ENCODE data around the gene IFITM2.
A peak's percentile ranks its signal among the peaks of the same experiment; 100 is the strongest.
"Not testable (repeated sequence)": the region's sequence is repeated elsewhere in the genome, so short reads cannot be mapped to it uniquely, and the experiment has no call there.

IFITM2 gene

DNA sequence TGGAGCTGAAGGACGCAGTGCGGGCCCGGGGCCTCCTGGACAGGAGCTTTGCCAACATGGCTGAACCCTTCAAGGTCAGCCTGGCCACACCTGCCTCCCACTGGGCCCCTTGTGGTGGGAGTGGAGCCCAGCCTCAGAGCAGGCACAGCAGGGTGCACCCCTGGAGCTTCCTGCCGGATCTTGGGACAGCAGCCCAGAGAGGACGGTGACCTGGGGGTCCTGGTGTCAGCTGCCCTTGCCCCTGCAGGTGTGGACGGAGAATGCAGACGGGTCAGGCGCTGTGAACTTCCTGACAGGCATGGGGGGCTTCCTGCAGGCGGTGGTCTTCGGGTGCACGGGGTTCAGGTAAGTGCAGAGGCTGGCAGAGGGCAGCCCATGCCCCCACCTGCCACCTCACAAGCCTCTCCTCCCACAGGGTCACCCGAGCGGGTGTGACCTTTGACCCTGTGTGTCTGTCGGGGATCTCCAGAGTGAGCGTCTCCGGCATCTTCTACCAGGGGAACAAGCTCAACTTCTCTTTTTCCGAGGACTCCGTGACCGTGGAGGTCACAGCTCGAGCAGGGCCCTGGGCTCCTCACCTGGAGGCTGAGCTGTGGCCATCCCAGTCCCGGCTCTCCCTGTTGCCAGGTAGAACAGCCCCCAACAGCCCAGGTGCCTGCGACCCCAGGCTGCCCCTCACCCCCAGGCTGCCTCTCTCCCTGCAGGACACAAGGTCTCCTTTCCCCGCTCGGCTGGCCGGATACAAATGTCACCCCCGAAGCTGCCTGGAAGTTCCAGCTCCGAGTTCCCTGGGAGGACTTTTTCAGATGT is 13.6 kb upstream of the IFITM2 start:
- DNase-seq = no peak

DNA sequence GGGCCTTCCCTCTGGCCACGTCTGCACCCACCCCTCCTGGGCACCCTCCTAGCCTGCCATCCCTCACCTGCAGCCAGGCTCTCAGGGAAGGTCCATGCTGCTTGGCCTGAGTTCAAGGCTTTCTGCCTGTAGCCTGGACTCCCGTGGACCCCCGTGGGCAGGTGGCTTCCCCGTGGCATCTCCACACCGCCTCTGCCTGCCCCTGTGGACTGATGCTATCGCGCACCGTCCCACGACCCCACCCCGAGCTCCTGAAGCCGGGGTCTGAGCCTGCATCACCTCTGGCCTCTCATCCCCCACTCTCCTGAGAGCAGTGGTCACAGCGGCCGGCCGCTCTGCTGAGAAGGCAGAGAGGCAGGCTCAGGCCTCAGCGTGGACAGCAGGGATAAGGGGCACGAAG is 12.8 kb upstream of the IFITM2 start:
- DNase-seq = no peak

DNA sequence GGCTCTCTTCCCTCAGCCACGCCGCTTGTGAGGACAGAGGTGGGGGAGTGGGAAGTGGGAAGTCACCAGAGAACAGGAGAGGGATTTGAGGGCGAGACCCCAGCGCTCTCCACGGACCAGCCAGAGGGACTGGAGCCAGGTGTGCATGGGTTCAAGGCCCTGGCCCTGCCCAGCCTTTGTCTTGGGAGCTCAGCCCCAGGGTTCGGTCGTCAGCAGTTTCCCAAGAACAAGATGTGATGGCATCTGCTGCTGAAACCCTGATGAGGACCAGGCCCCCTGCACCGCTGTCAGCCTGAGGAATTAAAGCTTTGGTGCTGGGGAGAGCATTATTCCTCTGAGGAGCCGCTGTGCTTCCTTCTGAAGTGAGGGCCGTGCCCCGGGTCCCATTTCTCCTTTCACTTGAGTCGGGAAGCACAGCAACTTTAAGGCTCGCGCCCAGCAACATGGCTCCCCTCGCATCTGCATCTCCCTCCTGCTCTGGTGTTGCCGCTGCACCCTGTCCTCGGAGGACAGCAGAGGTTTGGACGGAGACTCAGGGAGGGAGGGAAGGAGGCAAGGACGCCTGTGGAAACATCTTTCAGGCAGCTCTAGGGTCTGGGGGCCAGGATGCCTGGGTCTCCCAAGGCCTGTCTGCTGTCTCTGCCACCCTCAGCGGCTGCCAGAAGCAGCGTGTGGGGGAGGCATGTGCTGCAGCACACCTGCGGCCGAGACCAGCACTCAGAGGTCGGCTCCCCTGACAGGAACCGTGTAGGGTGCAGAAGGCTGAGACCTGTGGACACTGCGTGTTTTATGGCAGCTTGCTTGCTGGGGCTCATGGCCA is 12.1 kb upstream of the IFITM2 start:
- no peak for DNase-seq

DNA sequence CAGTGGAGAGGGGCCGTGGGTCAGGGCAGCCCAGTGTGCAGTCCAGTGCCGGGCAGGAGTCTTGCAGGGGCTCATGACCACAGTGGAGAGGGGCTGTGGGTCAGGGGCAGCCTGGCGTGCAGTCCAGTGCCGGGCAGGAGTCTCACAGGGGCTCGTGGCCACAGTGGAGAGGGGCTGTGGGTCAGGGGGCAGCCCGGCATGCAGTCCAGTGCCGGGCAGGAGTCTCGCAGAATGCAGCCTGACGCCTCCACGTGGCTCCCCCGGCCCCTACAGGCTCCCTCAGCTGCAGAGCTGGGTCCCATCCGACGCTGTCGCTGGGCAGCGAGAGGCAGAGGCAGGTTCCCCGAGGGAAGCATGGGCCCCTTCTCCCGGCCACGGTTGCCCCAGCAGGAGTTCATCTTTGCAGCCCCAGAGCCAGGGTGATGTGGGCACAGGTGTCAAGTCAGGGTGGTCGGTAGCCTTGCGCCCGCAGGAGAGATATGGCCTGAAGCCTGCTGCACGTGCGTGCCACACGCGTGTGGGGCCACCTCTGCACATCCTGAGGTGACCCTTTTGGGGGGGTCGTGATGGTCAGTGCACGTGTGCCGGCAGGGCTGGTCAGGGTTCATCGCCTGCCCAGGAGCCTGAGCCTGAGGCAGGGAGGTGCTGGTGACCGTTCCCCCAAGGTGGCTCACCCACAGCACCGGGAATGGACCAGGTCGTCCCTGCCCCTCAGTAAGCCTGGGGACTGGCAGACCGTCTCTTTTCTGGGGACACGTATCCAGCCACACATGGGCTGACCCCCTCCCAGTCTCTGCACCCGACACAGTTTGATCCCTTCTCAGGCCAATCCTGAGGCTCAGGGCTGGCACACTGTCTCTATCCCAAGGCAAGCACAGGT is 11.2 kb upstream of the IFITM2 start:
- DNase-seq = no peak

DNA sequence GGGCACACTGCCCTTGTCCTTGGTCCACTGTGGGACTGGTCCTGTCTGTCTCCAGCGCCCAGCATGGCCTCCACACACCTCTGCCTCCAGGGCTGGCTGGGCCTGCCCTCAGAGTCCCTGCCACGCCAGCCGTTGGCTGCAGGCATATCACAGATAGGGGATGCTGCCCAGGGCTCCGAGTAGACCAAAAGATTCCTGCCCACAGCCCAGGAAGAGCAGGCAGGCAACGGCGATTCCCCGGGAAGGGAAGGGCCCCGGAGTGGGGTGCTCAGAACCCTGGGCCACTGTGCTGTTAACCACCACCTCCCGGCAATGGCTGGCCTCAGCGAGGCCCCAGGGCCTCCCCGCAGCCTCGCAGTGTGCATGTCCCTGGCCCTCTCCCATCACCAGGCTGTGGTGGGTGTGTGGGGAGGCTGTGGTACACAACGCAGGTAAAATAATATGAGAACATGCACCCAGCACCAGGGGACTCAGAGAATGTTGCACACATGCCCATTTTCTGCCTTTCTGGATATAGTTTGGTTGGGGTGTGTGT is 10.5 kb upstream of the IFITM2 start:
- no peak for DNase-seq

DNA sequence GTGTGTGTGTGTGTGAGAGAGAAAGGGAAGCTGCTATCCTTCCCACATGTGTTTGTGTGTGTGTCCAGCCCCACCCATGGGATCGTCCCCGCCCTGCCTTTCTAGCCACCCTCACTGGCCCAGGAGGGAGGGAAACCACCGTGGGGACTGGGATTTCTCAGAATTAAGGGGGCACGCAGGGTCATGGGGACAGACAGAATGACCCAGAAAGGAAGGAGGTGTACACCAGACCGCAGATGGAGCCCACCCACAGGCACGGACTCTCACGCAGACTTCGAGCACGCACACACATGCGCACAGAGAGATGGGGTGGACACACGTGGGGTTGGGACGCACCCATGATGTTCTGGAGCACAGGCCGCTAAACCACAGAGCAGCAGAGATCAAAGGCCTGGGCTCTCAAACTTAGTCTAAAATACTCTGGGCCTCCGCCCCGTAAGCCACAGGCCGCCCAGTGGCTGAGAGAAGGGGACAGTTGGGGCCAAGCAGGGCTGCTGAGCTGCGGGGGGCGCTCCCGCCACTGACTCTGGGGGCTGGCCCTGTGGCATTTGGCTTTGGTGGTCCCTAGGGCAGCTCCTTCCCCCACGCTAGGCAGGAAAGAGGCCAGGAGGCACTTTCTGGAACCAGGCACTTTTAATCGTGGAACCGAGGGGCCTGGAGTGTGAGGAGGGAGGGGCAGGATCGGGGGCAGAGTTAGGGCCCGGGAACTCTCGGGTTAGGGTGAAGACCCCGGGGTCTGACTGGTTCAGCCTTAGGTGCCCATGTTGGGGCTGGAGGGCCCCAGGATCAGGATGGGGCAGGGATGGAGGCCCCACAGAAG is 9.8 kb upstream of the IFITM2 start:
- DNase-seq = no peak

DNA sequence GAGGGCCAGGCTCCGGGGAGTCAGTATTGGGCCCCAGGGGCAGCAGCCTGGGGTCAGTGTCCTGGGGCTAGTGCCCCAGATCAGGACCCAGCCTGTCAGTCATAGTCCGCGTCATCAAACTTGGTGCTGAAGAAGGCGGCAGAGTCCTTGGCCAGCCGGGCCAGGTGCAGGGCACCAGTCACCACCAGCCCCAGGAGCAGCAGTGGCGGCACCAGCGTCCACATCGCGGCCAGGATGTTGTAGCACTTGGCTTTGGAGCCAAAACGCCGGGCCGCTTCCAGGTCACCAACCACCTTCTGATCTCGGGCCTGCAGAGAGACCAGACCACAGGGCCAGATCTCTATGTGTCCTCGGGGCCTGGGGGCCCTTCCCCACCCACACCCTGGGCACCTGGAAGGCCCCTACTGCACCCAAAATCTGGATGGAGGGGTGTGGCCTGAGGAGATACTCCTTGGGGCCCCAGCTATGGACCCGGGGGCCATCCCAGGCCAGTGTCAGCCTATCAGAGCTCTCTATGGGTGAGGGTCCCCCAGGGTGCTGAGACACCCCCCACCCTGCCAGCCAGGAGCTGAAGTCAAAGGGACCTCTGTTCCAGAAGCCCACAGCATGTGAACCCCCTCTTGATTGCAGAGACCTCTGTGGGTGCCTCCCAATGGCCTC is 9.1 kb upstream of the IFITM2 start:
- no peak for DNase-seq

DNA sequence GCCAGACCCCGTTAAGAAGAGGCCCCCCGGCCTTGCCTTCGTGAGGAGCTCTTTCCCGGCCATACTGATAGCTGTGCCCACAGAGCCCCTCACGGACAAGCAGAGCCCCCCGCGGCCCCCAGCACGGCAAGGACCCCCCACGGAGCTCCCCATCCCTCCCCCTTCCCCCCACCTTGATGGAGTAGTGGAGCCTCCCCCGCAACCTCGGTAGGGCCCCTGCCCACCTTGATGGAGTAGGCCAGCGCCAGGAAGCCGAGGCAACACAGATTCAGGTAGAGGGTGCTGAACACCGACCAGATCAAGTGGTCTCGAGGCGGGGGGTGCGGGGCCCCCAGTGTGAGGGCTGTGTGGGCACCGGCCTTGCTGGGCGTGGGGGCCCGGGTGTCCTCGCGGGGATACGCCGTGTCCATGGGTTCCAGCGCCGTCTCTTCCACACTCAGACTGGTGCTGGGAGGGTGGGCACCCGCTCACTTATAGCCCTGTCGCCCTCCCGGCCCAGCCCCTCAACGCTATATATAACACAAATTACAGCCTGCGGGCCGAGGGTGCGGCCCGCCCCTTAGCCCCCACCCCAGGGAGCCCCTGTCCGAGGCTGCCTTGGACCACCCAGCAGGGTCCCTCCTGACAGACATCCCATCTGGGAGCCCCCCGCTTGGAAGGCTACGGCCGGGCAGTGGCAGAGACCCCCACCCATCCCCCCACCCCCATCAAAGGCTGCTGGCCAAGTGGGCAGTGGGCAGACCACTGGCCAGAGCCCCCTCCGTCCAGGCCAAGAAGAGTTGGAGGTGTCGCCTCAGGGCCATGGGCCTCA is 8.3 kb upstream of the IFITM2 start, which contains the start of gene IFITM5:
Gene IFITM5, minus strand, starts transcription at position 446 of the 811 bp plus-strand sequence. Its CDS starts 36 bp downstream, at position 410.
- no peak for DNase-seq

DNA sequence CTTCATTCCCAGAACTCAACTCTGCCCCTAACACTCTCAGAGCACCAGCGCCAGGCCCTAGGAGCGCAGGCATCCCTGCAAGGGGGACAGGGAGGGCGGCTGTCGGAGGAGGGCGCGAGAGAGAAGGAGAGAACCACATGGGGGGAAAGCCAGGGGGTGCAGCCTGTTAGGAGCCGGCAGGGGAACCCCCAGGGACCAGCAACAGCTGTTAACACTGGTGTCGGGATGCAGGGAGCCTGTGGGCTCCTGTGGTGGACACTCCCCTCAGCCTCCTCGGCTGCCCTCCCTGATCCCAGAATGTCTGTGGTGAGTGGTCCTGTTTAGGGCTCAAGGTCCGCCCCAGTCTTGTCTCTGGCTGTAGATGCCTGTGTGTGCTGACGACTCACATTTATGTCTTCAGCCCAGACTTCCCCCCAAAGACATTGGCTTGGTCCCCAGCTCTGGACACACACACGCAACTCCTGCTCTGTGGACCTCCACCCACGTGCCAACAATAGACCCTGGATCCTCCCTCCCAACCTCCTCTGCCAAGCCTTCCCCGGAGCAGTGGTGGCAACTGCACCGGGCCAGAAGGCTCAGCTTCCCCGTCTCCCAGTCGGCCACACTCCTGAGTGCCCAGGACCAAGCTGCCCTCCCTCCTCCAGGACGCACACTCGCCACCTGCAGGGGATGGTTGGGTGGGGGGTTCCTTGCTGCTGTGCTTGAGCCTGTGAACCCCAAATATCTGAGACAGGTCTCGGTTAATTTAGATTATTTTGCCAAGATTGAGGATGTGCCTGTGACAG is 7.5 kb upstream of the IFITM2 start:
- no peak for DNase-seq

DNA sequence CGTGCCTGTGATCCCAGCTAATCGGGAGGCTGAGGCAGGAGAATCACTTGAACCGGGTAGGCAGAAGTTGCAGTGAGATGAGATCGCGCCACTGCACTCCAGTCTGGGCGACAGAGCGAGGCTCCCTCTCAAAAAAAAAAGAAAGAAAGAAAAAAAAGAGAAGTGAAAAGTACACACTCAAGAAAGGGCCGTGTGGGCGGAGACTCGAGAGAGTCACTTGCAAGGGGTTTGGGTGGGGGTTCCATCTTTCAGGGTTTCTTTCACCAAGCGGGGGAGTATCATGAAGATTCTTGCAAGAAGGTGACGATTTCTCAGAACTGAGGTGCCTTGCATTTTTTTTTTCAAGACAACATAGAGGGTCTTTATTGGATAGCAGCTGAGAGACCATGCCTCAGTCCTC is 4.3 kb upstream of the IFITM2 start:
- DNase-seq = no peak

DNA sequence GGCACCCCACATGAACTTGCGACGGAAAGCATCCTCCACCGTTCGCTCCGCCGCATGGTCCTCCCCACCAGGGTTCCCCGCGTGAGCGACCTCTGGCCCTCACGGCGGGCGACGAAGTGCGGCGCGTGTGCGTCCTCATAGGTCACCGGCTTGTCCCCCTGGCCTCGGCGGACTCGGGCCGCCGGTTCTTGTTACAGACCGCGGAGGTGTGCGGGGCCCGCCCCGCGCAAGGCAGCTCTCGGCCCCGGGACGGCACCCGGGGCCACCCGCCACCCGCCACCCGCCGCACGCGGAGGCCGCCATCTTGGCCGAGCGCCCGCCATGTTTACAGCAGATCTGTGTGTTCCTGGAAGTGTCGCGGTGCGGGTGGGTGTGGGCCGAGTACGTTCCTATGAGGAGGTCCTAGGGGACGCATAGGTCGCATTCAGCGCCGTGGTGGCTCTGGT is 3.5 kb upstream of the IFITM2 start:
- DNase-seq = no peak

DNA sequence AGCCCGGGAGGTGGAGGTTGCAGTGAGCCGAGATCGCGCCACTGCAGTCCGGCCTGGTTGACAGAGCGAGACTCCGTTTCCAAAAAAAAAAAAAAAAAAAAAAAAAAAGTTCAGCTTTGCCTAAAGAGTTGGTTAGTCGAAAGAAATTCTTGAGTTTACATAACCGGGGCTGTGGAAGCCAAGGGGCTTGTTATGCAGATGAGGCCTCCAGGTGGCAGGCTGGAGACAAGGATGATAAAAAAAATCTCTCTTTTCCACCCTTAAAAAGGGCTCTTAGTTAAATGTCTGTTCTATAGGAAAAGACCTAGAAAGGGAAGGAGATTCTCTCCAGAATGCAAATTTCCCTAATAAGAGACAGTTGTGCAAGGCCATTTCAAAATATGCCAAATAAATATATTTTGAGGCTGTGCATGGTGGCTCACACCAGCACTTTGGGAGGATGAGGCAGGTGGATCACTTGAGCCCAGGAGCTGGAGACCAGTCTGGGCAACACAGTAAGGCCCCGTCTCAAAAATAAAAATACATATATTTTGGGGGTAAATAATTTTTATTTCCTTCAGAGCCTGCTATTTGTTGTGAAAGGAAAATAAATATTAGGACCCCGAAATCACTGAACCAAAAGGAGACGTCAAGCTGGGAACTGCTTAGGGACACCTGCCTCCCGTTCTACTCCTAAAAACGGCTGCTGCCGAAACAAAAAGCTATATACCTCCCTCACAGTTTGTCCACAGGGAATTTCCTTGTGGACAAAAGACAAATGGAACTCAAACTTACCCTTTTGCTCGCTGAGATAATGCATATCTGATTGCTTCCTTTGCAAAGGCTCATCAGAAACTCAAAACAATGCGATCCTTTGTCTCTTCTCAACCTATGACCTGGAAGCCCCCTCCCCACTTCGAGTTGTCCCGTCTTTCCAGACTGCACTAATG is 2.4 kb upstream of the IFITM2 start:
- peak; percentile 30 for DNase-seq

DNA sequence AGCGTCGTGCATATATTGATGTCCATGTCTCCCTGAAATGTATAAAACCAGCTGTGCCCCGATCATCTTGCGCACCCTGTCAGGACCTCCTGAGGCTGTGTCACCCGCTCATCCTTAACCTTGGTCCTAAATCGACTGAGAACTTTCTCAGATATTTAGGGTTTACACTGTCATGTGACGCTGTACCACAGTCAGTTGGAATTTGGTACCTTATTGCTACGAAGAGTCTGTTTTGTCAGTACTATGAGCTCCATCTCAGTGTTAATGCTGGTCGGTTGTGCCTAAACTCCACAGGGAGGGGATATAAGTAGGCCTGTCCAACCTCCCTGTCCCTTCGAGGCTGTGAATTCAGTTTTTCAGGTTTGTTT is 1.8 kb upstream of the IFITM2 start:
- DNase-seq = no peak

DNA sequence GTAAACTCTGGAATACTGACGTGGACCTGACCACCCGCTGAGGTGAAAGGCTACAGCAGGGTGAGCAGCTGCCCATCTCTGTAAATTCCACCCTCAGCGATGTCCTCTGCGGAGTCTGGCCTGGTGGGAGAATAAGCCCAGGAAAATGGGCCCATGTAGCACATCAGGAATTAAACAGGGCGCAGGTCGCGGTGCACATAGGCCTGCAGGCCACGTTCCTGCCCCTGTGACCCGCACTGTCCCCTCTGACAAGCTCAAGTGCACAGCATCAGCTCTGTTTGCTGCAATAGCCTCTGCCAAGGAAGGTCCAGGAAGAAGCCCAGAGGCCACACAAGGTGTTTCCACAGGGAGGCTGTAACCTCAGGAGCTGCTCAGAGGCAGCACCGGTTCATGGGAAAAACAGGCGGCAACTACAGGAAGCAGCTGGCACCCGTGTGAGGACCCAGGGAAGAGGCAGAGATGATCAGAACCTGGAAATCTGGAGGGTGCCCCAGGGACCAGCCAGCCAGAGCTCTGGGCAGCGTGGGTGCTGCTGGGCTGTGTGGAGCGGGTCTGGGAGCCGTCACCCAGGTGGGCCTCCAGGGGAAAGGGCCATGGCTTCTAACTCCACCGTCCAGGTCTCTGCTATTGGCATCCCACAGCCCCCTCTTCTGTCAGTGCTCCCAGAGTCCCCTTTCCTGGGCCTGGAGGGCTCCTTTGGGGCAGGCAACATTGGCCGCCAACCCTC is 808 bp upstream of the IFITM2 start:
- no peak for DNase-seq

DNA sequence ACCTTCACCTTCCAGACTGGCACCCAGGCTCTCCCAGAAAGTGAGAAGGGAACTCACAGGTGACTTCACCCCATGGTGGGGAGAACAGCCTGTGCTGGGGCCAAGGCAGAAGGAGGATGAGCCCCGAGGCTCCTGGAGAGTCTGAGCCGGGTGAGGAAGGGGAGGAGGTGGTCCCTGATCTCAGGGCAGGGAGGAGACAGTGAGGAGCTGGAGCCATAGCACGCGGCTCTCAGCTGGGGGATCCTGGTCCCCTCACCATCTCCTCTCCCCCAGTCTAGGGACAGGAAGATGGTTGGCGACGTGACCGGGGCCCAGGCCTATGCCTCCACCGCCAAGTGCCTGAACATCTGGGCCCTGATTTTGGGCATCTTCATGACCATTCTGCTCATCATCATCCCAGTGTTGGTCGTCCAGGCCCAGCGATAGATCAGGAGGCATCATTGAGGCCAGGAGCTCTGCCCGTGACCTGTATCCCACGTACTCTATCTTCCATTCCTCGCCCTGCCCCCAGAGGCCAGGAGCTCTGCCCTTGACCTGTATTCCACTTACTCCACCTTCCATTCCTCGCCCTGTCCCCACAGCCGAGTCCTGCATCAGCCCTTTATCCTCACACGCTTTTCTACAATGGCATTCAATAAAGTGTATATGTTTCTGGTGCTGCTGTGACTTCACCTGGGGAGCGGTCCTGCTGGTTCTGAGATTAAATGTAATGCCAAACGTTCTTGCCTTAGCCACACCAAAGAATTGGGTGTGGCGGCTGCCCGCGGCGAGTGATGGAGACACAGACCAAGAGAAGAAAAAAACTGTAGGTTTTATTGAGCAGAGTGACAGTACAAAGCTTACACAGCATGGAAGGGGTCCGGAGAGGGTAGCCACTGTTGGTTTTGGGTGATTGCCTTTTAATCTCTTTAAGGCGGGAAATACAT is 1.4 kb downstream of the IFITM2 start:
- not testable (repeated sequence) for DNase-seq

DNA sequence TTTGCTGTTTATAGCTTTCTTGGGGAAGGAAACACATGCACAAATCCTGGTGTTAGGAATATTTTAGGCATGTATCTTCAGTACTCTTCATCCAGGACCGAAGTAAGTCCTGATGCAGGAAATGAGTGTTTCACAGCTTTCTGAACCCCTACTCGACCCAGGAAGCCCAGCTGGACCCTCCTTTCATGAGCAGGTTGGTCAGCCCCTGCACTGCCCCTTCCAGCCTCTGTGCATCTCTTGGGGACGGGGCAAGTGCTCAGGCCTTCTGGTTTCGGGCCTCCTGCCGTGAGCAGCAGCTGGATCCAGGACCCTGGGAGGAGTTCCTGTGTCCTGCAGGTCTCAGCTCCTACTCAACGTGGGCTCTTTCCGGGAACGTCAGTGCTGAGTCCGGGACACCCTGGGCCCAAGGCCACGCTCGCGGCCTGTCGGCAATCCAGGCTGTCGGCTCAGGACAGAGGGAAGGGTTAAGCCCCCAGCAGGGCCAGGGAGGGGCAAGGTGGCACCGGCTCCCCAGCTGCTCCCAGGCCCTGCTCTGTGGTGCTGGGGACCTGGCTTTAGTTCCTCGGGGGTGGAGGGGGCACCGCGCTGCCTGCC is 2.5 kb downstream of the IFITM2 start:
- DNase-seq = not testable (repeated sequence)

All from kidney glomerular epithelial cell (primary cell).